HepG2 (cell line): ENCODE results near the gene CSRP3. TPM values are rescaled to one million over a fixed set of nuclear protein-coding genes. Genes with fewer than 3 reads are reported as not detected.

Source experiments
- ATAC-seq: fragments of 200-7000 bp; cut with Tn5 transposase; 3 replicates; pipeline ENCODE4 v1.9.1; 2020; ENCODE audit warnings: mild to moderate bottlenecking, moderate library complexity
- BruUV-seq: library from RNA; stranded (reverse); fragments of 400-500 nt; replicated peaks from 2 replicates; lab custom pipeline; 2021; lab: Mats Ljungman, UMichigan
- CTCF ChIA-PET: fragments of 300-600 bp; formaldehyde crosslinking; extraction: SDS; loops from one replicate; lab custom pipeline; 2021; ENCODE audit warnings: low total read pairs, inconsistent platforms, low intra/inter-chr PET ratio; lab: Yijun Ruan, JAX
- POLR2A ChIA-PET: fragments of 350-600 bp; sonication (Branson Sonifier 250); formaldehyde crosslinking; loops from one replicate; lab custom pipeline; 2020; ENCODE audit warnings: antibody characterized with exemption, inconsistent platforms; lab: Yijun Ruan, JAX
- DNase-seq: peaks from one replicate; pipeline ENCODE4 v3.0.0-alpha.2; 2015; ENCODE audit warnings: low spot score
- FAIRE-seq: peaks from 3 replicates; lab custom pipeline; 2011; peaks lifted over from hg19 to GRCh38; lab: Jason Lieb, UNC
- H2AFZ ChIP-seq: one replicate; pipeline ENCODE4 v1.6.1; 2011; ENCODE audit warnings: low read length, inconsistent platforms
- H3K27ac ChIP-seq: fragments of 300-600 bp; 3 replicates; pipeline ENCODE4 v1.8.0; 2011; ENCODE audit warnings: mixed run types, mild to moderate bottlenecking, mixed read lengths, low read length, inconsistent platforms; ENCODE audit not compliant: insufficient read depth; ENCODE audit errors: extremely low read length
- H3K27me3 ChIP-seq, 2 experiments: fragments of 200-600 bp in 1 of 2; 2 replicates in 1 of 2; 3 replicates in 1 of 2; pipeline versions ENCODE4 v1.6.0 to v1.8.0; 2011; ENCODE audit warnings: low read length in 2 of 2, mild to moderate bottlenecking in 2 of 2, moderate library complexity in 2 of 2, inconsistent platforms in 1 of 2; ENCODE audit not compliant: insufficient read depth in 2 of 2, control insufficient read depth in 1 of 2
- H3K36me3 ChIP-seq, 2 experiments: fragments of 200-600 bp in 1 of 2; replicated peaks in 1 of 2; 2 replicates in 1 of 2; 3 replicates in 1 of 2; pipeline versions ENCODE4 v1.5.1 to v1.8.0; 2011; ENCODE audit warnings: low read length in 2 of 2, inconsistent platforms in 1 of 2; ENCODE audit not compliant: insufficient read depth in 2 of 2, control insufficient read depth in 1 of 2
- H3K4me1 ChIP-seq: 2 replicates; pipeline ENCODE4 v1.5.1; 2012; ENCODE audit warnings: low read length, inconsistent platforms; ENCODE audit not compliant: insufficient read depth
- H3K4me2 ChIP-seq: 2 replicates; pipeline ENCODE4 v1.6.0; 2011; ENCODE audit warnings: low read depth, low read length, inconsistent platforms
- H3K4me3 ChIP-seq, 3 experiments: fragments of 200-600 bp in 1 of 3; sonication (generic), shearing (Covaris generic) in 1 of 3; replicated peaks in 1 of 3; 2 replicates each; pipeline ENCODE4 v1.5.1; 2011 to 2016; ENCODE audit warnings: low read length in 3 of 3, inconsistent platforms in 2 of 3, low read depth in 2 of 3, mild to moderate bottlenecking in 2 of 3, control low read depth in 1 of 3, mixed read lengths in 1 of 3; ENCODE audit not compliant: insufficient read depth in 1 of 3
- H3K79me2 ChIP-seq: one replicate; pipeline ENCODE4 v1.6.1; 2011; ENCODE audit warnings: low read length, inconsistent platforms; ENCODE audit not compliant: insufficient read depth
- H3K9ac ChIP-seq: 2 replicates; pipeline ENCODE4 v1.6.0; 2011; ENCODE audit warnings: mild to moderate bottlenecking, low read depth, low read length, inconsistent platforms; ENCODE audit not compliant: insufficient read depth
- H3K9me3 ChIP-seq: 2 replicates; pipeline ENCODE4 v1.5.1; 2012; ENCODE audit warnings: mild to moderate bottlenecking, low read length
- H4K20me1 ChIP-seq: 2 replicates; pipeline ENCODE4 v1.6.0; 2011; ENCODE audit warnings: inconsistent platforms, mild to moderate bottlenecking, low read length, moderate library complexity; ENCODE audit not compliant: insufficient read depth
- ARID4A ChIP-seq: sonication (generic); formaldehyde crosslinking; IDR thresholded peaks from 2 replicates; pipeline ENCODE4 v1.5.0; 2020; ENCODE audit warnings: mild to moderate bottlenecking, missing genetic modification reagents, borderline replicate concordance
- CENPX ChIP-seq: sonication (generic); formaldehyde crosslinking; IDR thresholded peaks from 2 replicates; pipeline ENCODE4 v1.9.0; 2021; ENCODE audit warnings: mild to moderate bottlenecking, missing genetic modification reagents, moderate library complexity
- MEF2D ChIP-seq: sonication (generic); formaldehyde crosslinking; IDR thresholded peaks from 2 replicates; pipeline ENCODE4 v1.5.1; 2020; ENCODE audit warnings: mild to moderate bottlenecking, missing genetic modification reagents
- RNF2 ChIP-seq: fragments of 450-650 bp; conservative IDR thresholded peaks from 2 replicates; pipeline ENCODE4 v1.6.1; 2016; ENCODE audit warnings: low read depth
- SMAD9 ChIP-seq: sonication (generic); formaldehyde crosslinking; IDR thresholded peaks from 2 replicates; pipeline ENCODE4 v1.5.1; 2020; ENCODE audit warnings: mild to moderate bottlenecking, missing genetic modification reagents
- TOE1 ChIP-seq: sonication (generic); formaldehyde crosslinking; IDR thresholded peaks from 2 replicates; pipeline ENCODE4 v1.4.0; 2020; ENCODE audit warnings: mild to moderate bottlenecking, missing genetic modification reagents
- ZBTB14 ChIP-seq: sonication (generic); formaldehyde crosslinking; IDR thresholded peaks from 2 replicates; pipeline ENCODE4 v1.4.0; 2020; ENCODE audit warnings: missing genetic modification reagents
- ZKSCAN1 ChIP-seq: fragments of 150-350 bp; IDR thresholded peaks from 2 replicates; pipeline ENCODE4 v1.6.1; 2014; ENCODE audit warnings: low read length
- ZNF33B ChIP-seq: sonication (generic); formaldehyde crosslinking; IDR thresholded peaks from 2 replicates; pipeline ENCODE4 v1.5.1; 2020; ENCODE audit warnings: mild to moderate bottlenecking, missing genetic modification reagents
- ZNF451 ChIP-seq: sonication (generic); formaldehyde crosslinking; IDR thresholded peaks from 2 replicates; pipeline ENCODE4 v1.5.0; 2020; ENCODE audit warnings: mild to moderate bottlenecking, missing genetic modification reagents
- ZNF549 ChIP-seq: sonication (generic); formaldehyde crosslinking; IDR thresholded peaks from 2 replicates; pipeline ENCODE4 v1.5.0; 2020; ENCODE audit warnings: missing genetic modification reagents
- ZNF678 ChIP-seq: sonication (generic); formaldehyde crosslinking; IDR thresholded peaks from 2 replicates; pipeline ENCODE4 v1.4.0; 2020; ENCODE audit warnings: mild to moderate bottlenecking, missing genetic modification reagents
- ZNF776 ChIP-seq: sonication (generic); formaldehyde crosslinking; IDR thresholded peaks from 2 replicates; pipeline ENCODE4 v1.4.0; 2020; ENCODE audit warnings: mild to moderate bottlenecking, missing genetic modification reagents
- WGBS: methylation state at CpG from one replicate; pipeline ENCODE4 v1.1.6; 2017; ENCODE audit warnings: low lambda C conversion rate; 5-methylcytosine and 5-hydroxymethylcytosine counted together
- in situ Hi-C: cut with HindIII; loops from 2 replicates; pipeline ENCODE4 v1.10.0; 2017; ENCODE audit warnings: low pct_unique_long_range_greater_than_20kb; ENCODE audit not compliant: extremely low pct_ligation_motif_present
- intact Hi-C: fragments of 100-400 bp; cut with micrococcal nuclease; formaldehyde crosslinking; loops from one replicate; pipeline ENCODE4 v1.10.0; 2022; ENCODE audit not compliant: unreplicated experiment
- polyA plus RNA-seq, 8 experiments: library from polyadenylated mRNA; depleted of rRNA in 3 of 8; stranded (reverse) in 7 of 8; unstranded in 1 of 8; fragments of >200 nt; fragmentation: Illumina TruSeq in 4 of 8; extraction: Trizol in 4 of 8; gene quantifications; 2 replicates each; pipeline versions ENCODE4 v1.2.1 to v1.2.3, GENCODE V29; 2011 to 2016; ENCODE audit warnings: low read depth in 4 of 8, missing spikeins in 1 of 8, mixed read lengths in 1 of 8; ENCODE audit not compliant: insufficient read depth in 1 of 8
- total RNA-seq, 5 experiments: library from RNA; depleted of rRNA; stranded (reverse); fragments of >200 nt; fragmentation: Illumina TruSeq; extraction: Trizol; gene quantifications; 2 replicates each; pipeline ENCODE4 v1.2.3, GENCODE V29; 2016; ENCODE audit warnings: low read depth in 1 of 5
- TF ChIP-seq, protein P1 (sequence below): IDR thresholded peaks from 2 replicates; pipeline ENCODE4 v1.6.1; 2016; ENCODE audit warnings: mild to moderate bottlenecking, missing biosample characterization, missing genetic modification reagents
- TF ChIP-seq, protein P2 (sequence below), 2 experiments: IDR thresholded peaks; 2 replicates each; pipeline ENCODE4 v1.6.1; 2011 to 2012; ENCODE audit warnings: low read length in 2 of 2, borderline replicate concordance in 1 of 2, low read depth in 1 of 2, mild to moderate bottlenecking in 1 of 2, moderate library complexity in 1 of 2

Gene CSRP3
- total and polyA plus RNA-seq, 2 of the 13 experiments (the other 11 are each of a cell fraction or from before 2014, with no cell fraction given): not detected

GRCh38 chr11:19216021-19216420 is 14.2 kb upstream of the CSRP3 start:
- Histone ChIP-seq H4K20me1 (no peaks in the 10 kb centered on the region), H3K4me3 (no peak overlapping the region), H3K79me2 (no peaks in the 10 kb centered on the region), H3K27ac (no peak overlapping the region), H3K9me3 (no peaks in the 10 kb centered on the region), H3K4me2 (no peak overlapping the region), H2AFZ (no peak overlapping the region), H3K36me3 (no peaks in the 10 kb centered on the region), H3K9ac (no peak overlapping the region), H3K4me1 (no peaks in the 10 kb centered on the region), H3K27me3 (0 out of 5 replicates have a peak, but pooled peaks cover 0 to 4% of the 10 kb centered on the region in 2 experiments)
- ChIA-PET CTCF (no interaction called here), POLR2A (no interaction called here)
- intact Hi-C loops (no loop called here), in situ Hi-C loops (no loop called here)
- WGBS: 6% methylated on average over 4 of the region's 4 CpGs
- ATAC-seq (no peak), DNase-seq (no peak), FAIRE-seq (no peak)
- no peak for TF ChIP-seq ZBTB14 (CRISPR knock-in tag)
- TF ChIP-seq ZNF451 (CRISPR knock-in tag): no peak
- TF ChIP-seq MEF2D: no peak
- TF ChIP-seq, protein P1, sequence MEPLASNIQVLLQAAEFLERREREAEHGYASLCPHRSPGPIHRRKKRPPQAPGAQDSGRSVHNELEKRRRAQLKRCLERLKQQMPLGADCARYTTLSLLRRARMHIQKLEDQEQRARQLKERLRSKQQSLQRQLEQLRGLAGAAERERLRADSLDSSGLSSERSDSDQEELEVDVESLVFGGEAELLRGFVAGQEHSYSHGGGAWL (CRISPR knock-in tag): no peak
- no peak for TF ChIP-seq RNF2
- TF ChIP-seq ZKSCAN1: no peak
- TF ChIP-seq CENPX: no peak
- no peak for TF ChIP-seq SMAD9
- TF ChIP-seq ARID4A (CRISPR knock-in tag): no peak
- TF ChIP-seq ZNF33B (CRISPR knock-in tag): no peak
- TF ChIP-seq ZNF678: no peak
- TF ChIP-seq ZNF776 (CRISPR knock-in tag): no peak
- no peak for TF ChIP-seq TOE1 (CRISPR knock-in tag)
- TF ChIP-seq, protein P2, sequence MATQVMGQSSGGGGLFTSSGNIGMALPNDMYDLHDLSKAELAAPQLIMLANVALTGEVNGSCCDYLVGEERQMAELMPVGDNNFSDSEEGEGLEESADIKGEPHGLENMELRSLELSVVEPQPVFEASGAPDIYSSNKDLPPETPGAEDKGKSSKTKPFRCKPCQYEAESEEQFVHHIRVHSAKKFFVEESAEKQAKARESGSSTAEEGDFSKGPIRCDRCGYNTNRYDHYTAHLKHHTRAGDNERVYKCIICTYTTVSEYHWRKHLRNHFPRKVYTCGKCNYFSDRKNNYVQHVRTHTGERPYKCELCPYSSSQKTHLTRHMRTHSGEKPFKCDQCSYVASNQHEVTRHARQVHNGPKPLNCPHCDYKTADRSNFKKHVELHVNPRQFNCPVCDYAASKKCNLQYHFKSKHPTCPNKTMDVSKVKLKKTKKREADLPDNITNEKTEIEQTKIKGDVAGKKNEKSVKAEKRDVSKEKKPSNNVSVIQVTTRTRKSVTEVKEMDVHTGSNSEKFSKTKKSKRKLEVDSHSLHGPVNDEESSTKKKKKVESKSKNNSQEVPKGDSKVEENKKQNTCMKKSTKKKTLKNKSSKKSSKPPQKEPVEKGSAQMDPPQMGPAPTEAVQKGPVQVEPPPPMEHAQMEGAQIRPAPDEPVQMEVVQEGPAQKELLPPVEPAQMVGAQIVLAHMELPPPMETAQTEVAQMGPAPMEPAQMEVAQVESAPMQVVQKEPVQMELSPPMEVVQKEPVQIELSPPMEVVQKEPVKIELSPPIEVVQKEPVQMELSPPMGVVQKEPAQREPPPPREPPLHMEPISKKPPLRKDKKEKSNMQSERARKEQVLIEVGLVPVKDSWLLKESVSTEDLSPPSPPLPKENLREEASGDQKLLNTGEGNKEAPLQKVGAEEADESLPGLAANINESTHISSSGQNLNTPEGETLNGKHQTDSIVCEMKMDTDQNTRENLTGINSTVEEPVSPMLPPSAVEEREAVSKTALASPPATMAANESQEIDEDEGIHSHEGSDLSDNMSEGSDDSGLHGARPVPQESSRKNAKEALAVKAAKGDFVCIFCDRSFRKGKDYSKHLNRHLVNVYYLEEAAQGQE (IDR thresholded peaks at IDR 0.05; ENCODE audit: borderline replicate concordance in 1 of 2, low read depth in 1 of 2, low read length in 2 of 2): no peak
- TF ChIP-seq ZNF549 (CRISPR knock-in tag): no peak
- no TSS peak for BruUV-seq
